SKM-1 (cell line): ENCODE results near the gene ENTHD1.
"Not testable (repeated sequence)": the region's sequence is repeated elsewhere in the genome, so short reads cannot be mapped to it uniquely, and the experiment has no call there.

Source experiments
- DNase-seq: peaks from one replicate; lab custom pipeline; 2025; ENCODE audit not compliant: unreplicated experiment; lab: John Stamatoyannopoulos, UW

Gene ENTHD1

DNA sequence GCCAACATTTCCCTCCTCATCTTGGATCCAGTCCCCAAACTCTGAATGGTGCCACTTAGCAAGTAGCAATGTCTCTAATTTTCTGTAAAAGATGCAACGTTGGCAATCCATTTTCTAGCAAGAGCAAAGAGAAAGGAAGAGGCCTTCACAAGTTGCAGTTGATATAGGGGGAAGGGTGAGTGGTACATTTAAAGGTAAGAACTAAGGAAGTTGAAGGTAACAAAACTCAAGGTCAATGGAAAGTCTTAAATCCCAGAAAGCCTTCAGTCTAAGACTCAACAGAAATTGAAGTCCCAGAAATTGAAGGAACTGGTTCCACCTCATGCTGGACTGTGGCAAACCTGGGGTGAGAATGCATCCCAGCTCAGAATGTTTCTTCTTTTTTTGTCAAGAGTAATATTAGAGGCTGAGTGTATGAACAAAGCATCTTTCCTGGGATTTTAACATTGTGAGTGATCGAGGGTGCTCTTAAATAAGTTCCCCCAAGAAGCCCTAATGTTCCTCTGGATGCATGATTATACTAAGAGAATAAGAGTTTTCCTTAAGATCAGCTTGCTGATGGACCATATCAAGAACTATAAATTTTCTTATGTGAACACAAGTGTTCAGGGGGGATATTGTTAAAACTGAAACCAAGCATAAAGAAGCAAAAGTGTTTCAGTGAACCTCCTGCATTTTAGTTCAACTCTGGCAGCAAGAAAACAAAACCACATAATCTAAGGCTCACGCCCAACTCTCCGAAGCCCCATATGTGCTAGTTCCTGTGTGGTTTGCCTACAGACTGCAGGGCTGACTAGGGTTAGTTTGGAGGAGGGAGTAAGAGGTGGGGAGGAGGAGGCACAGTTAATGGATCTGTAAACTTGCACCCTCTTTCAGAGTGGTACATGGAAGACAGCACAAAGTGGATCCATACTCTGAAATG is 7.0 kb upstream of the ENTHD1 start, which contains the start of gene GRAP2:
GRAP2 (plus strand) TSS at position 779 of the 922 bp plus-strand sequence. CDS start 46,023 bp downstream, outside the sequence.
- DNase-seq = peak; percentile 9

DNA sequence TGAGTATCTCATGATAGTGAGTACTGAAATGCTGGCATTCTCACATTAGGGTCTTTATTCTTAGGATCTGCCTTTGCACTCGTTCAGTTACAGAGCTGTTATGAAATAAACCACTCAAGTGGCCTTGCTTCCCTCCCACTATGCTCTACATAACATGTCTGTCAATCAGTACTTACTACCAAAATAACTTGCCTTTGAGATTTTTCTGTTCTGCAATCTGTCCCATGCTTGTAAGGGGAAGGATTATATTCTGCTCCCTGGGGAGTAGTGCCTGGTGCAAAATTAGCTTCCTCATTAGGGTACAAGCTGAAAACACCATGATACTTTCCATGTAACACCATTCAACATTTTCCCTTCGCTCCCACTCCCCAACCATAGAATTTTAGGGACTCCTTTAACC is 5.4 kb upstream of the ENTHD1 start:
- DNase-seq = peak; percentile 89

DNA sequence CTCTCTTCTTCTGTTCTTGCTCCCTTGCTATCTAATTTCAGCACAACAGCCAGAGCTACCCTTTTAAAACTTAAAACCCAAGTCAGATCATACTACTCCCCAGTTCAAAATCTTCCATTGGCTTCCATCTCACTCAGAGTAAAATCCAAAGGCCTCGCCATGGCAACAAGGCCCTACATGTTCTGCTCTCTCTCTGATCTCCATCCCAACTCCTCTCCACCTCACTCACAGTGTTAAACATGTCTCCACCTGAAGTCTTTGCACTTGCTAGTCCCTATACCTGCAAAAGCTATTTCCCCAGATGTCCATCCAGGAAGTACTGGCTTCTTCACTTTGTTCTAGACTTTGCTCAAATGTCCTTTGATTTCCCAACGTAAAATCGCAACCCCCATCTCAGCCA is 4.3 kb upstream of the ENTHD1 start:
- DNase-seq = no peak

DNA sequence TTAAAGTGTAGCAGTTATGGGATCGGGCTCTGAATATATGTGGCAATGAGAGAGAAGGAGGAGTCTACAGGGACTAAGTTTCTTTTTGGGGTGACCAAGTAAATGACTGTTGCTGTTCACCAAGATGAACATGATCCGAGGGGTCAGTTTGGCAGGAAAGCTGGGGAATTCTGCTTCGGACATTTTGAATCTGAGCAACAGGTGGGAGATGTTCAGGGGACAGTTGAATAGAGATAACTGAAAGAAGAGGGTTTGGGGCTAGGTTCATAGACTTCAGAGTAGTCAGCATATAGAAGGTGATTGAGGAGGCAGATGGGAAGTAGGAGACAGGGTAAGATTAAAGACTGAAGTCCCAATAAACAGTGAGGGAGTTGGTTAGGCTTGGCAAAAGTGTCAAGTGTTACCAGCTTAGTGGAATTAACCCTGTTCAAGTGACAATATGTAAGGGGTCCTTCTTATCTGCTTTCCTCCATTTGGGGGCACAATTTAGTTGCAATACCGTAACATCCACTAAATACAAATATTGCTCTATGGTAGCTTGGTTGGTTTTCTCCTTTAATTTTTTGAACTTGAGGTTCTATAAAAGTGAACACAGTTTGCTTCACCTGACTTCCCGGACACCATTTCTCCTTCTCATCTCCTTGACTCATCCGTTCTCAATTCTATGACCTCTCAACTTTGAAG is 2.9 kb upstream of the ENTHD1 start:
- no peak for DNase-seq

DNA sequence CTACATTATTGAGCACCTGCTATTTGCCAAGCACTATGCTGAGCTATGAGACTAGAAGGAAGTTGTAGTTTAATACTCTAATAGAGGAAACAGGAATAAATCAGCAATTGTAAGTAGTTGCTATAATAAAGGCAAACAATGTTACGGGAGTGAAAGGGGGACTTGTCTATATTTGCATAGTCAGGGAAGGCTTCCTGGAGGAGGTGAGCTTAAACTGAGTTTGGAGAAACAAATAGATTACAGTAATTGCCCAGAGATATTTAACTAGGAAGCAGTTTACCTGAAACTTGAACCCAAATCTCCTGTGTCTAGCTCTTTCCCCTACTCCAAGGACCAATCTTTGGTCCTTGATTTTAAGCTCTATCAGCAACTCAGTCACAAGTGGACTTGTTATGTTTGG is 2.1 kb upstream of the ENTHD1 start:
- DNase-seq = no peak

DNA sequence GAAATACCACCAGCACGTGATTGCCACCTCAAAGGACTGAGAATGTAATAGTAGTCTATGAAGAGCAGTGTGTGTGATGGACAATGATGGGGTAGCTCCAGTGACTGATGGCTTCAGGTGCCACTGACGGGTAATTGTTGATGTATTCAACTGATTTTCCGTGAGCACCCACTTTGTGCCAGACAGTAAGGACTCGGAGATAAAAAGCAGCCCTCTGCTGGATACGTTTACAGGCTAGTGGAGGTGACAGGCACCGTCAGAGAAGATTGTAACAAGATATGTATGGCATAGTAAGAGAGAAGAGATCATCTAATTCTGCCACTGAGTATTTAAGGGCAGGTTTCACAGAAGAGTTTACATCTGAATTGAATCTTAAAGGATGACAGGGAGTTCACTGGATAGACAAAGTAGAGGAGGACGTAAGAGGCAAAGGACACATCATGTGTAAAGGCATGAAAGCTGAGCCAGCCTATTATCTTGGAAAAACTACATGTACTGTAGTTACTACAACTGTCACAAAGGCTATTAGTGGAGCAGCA is 1.1 kb upstream of the ENTHD1 start:
- no peak for DNase-seq

DNA sequence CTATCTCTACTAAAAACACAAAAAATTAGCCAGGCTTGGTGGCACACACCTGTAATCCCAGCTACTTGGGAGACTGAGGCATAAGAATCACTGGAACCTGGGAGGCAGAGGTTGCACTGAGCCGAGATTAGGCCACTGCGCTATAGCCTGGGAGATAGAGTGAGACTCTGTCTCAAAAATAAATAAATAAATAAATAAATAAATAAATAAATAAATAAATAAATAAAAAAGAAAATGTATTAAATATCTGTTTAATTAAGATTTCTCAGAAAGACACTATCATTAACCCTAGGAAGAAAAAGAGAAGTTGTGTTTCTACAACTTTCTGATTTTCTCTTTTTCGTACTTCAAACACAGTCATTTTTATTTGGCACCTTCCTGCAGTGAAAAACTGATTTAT is 3.6 kb downstream of the ENTHD1 start:
- DNase-seq = not testable (repeated sequence)

DNA sequence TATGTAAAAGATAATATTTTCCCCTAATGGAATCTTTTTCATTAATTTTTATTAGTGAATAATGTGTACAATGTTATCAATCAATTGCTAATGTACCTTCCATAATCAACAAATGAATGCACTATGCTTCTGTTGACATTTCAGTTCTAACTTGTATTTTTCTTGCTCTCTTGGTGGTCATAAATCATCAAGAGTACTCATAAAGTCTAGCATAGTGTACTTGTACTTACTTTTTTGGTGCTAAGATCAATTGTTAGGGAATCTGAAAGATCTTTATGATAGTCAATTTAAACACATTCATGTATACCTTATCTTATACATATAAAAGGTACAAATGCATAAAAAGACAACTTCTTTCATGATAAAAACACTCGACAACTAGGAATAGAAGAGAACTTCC is 10.5 kb downstream of the ENTHD1 start:
- DNase-seq = no peak

DNA sequence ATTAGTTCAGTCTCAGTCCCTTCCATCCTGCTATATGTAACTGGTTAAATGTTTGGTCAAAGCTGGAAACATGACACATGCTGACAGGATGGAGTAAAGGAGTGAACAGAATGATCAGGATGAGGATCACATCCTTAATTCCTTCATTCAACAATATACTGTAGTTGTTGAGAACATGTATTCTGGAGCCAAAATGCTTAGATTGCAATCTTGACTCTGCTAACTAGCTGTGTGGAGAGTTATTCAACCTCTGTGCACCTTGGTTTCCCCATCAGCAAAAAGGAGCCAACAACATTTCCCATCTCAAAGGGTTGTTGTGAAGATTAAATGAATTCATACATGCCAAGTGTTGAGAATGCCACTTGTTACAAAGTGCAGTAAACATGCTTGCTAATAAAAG is 12.8 kb downstream of the ENTHD1 start:
- DNase-seq = no peak

DNA sequence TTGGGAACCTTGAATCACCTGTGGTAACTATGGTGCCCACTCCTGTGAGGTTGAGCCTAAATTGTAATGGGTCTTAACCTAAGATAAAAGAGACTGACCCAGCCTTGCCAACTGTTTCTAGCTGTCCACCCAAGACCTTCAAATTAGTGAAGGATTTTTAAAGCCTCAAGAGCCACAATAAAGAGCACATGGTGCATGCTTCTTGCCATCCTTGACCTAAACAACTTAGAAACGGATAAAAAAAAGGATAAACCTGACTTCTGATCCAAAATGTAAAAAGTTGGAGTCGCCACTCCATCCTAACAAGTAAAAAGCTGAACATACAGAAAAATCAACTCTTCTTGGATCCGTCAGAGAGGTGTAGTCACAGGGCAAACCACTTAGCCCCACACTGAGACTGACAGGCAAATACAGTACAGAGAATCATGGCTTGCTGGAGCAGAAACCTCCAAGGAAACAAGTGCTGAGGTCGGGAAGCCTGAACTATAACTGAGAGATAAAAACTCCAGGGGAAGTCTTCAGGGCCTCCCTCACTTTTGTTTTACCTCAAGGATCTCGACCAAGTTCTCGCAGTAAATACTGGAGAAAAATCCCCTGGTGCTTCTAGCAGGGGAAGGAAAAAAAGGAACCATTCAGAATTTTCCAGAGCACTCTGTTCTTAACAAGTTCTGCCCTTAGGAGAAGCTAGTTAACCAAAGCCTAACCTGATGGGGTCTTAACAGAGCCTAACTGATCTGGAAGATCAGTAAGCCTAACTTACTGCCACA is 16.3 kb downstream of the ENTHD1 start:
- no peak for DNase-seq

DNA sequence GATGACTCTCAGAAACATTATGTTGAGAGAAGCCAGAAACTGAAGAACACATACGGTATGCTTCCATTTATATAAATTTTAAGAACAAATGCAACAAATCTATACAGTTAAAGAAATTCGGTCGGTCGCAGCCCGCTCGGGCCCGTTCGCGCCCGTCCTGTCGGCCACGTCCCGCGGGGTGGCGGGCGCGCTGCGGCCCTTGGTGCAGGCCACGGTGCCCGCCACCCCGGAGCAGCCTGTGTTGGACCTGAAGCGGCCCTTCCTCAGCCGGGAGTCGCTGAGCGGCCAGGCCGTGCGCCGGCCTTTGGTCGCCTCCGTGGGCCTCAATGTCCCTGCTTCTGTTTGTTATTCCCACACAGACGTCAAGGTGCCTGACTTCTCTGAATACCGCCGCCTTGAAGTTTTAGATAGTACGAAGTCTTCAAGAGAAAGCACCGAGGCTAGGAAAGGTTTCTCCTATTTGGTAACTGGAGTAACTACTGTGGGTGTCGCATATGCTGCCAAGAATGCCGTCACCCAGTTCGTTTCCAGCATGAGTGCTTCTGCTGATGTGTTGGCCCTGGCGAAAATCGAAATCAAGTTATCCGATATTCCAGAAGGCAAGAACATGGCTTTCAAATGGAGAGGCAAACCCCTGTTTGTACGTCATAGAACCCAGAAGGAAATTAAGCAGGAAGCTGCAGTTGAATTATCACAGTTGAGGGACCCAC is 18.2 kb downstream of the ENTHD1 start:
- not testable (repeated sequence) for DNase-seq

DNA sequence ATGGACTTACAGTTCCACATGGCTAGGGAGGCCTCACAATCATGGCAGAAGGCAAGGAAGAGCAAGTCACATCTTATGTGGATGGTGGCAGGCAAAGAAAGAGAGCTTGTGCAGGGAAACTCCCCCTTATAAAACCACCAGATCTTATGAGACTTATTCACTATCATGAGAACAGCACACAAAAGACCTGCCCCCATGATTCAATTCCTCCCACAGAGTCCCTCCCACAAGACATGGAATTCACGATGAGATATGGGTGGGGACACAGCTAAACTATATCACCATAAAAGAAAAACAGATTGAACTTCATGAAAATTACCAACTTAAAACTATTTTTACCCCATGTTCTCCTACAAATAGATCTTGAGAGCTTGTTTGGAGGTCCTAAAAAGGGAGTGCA is 19.6 kb downstream of the ENTHD1 start:
- no peak for DNase-seq

DNA sequence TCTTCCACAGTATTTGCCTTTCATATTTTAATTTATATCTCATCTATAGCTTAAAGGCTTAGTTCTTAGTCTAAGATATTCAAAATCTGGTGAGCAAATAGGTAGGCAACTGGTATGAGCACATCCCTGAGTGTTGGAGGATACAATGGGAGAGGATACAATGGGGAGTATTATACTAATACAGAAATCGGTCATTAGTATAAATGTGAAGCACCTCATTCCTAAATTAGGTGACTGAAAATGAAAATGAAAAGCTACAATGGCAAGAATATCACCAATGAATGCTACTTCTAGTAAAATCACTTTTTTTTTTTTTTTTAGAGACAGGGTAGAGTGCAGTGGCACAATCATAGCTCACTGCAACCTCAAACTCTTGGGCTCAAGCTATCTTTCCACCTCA is 21.0 kb downstream of the ENTHD1 start:
- no peak for DNase-seq

DNA sequence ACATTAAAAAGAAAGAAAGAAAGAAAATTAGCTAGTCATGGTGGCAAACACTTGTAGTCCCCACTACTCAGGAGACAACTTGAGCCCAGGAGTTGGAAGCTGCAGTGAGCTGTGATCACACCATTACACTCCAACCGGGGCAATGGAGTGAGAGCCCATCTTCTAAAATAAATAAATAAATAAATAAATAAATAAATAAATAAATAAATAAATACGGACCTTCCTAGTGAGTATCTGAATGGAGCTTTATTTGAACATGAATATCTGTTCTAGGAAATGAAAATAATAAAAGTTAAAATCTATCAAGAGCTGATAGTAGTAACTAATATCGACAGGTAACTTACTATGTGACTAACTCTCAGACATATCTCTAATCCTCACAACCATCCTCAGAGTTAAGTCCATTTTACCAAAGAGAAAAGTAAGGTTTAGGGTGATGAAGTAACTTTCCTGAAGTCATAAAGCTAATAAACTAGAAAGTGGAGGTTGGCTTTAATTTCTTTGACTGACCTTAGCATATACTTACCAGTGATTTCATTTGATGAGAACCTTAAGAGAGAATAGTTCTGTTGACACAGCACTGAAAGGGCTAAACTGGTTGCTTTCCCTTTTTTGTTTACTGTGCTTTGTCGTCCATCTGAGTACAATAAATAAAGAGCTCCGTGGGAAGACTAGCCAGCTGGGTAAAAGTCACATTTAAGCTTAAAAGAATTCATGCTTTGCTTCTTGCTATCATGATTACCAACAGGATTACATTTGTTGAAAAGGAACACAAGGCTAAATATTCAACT is 22.4 kb downstream of the ENTHD1 start:
- DNase-seq = no peak

DNA sequence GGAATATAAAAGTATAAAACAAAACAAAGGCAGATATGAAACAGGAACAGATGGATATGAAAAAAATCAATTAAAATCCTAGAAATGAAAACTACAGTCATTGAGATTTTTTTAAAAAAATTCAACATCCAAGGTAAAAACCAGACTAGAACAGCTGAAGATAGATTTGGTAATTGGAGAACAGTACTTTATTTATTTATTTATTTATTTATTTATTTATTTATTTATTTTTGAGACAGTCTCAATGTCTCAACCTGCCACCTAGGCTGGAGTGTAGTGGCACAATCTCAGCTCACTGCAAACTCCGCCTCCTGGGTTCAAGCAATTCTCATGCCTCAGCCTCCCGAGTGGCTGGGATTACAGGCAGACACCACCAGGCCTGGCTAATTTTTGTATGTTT is 23.8 kb downstream of the ENTHD1 start:
- not testable (repeated sequence) for DNase-seq

DNA sequence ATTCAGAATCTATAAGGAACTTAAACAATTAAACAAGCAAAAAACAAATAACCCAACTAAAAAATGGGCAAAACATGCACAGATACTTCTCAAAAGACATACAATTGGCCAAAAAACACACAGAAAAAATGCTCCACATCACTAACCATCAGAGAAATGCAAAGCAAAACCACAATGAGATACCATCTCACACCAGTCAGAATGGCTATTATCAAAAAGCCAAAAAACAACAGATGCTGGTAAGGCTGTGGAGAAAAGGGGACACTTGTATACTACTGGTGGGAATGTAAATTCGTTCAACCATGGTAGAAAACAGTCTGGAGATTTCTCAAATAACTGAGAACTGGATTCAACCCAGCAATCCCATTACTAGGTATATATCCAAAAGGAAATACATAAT is 24.8 kb downstream of the ENTHD1 start:
- no peak for DNase-seq

DNA sequence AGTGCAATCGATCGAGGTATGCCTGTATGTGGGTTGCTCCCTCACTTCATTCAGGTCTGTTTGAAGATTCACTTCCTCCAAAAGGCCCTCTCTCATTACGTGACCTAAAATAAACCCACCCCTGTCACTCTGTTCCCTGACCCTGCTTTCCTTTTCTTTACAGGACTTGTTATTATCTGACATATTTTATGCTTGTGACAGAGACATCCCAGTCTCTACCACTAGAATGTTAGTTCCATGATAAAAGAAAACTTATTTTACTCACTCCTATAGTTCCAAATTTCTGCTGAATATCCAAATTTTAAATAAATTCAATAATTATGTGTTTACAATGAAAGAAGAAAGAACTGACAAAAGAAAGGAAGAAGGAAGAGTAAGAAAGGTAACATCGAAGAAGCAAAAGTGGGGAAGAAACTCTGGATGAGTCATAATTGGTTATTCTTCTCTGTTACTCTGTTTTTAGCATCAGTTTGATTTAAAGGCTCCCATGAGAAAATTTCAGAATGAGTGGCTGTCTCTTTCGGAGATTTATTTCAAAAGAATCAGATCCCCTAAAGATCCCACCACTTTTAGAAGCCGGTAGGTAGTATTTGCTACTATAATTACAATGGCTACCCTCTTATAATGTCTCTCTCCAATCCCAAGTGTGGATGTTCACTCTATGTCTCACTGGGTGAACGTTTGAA is 33.5 kb downstream of the ENTHD1 start:
- no peak for DNase-seq

DNA sequence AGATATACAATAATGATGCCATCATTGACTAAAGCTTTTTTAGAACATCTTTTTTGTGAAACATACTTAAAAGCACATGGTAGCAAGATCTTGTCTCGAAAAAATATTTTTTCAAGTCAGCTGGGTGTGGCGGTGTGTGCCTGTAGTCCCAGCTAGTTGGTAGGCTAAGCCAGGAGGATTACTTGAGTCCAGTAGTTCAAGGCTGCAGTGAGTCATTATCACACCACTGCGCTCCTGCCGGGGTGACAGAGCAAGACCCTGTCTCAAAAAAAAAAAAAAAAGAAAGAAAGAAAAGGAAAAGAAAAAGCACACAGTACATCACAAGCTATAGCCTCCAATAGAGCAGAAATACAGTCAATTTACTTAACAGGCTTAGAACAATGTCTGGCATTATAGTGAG is 37.0 kb downstream of the ENTHD1 start:
- no peak for DNase-seq

DNA sequence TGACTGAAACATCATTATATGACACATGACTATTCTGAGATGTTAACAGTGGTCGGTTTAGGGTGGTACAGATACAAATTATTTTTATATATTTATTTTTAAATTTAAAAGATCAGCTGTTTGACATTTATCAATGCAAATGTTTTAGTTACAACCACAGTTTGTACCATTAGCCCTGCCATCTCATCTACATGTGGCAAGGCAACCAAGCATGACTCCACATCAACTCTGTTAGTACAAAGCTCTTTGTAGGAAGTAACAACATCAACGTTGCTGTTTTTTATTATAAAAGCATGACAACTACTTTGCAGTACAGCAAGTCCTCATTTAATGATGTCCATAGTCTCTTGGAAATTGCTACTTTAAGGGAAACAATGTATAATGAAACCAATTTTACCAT is 40.8 kb downstream of the ENTHD1 start:
- no peak for DNase-seq
